Right lobe of liver (tissue), 6 donors: ENCODE results near the gene ACAD11. TPM values are rescaled to one million over a fixed set of nuclear protein-coding genes. Genes with fewer than 3 reads are reported as not detected.

Source experiments
- ATAC-seq, 4 donors: fragments of 200-7000 bp; cut with Tn5 transposase; one replicate each; pipeline ENCODE4 v1.9.1; 2020; ENCODE audit warnings: mild to moderate bottlenecking in 4 of 4, moderate library complexity in 4 of 4
- DNase-seq, 3 donors: peaks; one replicate each; pipeline ENCODE4 v3.0.0-alpha.2; 2020
- H3K27ac ChIP-seq, 3 donors: fragments of 200-600 bp; one replicate each; pipeline ENCODE4 v1.8.0; 2022
- H3K27me3 ChIP-seq, 2 donors: fragments of 200-600 bp; one replicate each; pipeline ENCODE4 v1.8.0; 2022
- H3K36me3 ChIP-seq, 4 donors: fragments of 200-600 bp; sonication (generic) in 1 of 4; one replicate each; pipeline versions ENCODE4 v1.5.1 to v1.8.0; 2017 to 2022; ENCODE audit warnings: control low read depth in 1 of 4
- H3K4me1 ChIP-seq, 4 donors: fragments of 200-600 bp; sonication (generic) in 1 of 4; one replicate each; pipeline versions ENCODE4 v1.5.1 to v1.8.0; 2017 to 2022; ENCODE audit warnings: control low read depth in 1 of 4
- H3K4me3 ChIP-seq, 3 donors: fragments of 200-600 bp; one replicate each; pipeline ENCODE4 v1.8.0; 2022
- H3K9me3 ChIP-seq, 4 donors: fragments of 200-600 bp; sonication (generic) in 1 of 4; one replicate each; pipeline versions ENCODE4 v1.5.1 to v1.8.0; 2017 to 2022; ENCODE audit warnings: control low read depth in 1 of 4
- POLR2A ChIP-seq: fragments of 450-650 bp; IDR thresholded peaks from one replicate; pipeline ENCODE4 v1.6.1; 2017; ENCODE audit warnings: antibody characterized with exemption, mild to moderate bottlenecking
- WGBS: methylation state at CpG from one replicate; pipeline ENCODE4 v1.1.6; 2018; ENCODE audit warnings: low coverage, low lambda C conversion rate; ENCODE audit not compliant: insufficient coverage; ENCODE audit errors: missing lambda C conversion rate; 5-methylcytosine and 5-hydroxymethylcytosine counted together
- intact Hi-C, 2 donors: fragments of 100-400 bp; cut with DNase I; formaldehyde crosslinking; loops; one replicate each; pipeline versions ENCODE4 v1.11.2 to v1.14.1; 2022
- total RNA-seq, 6 experiments: library from RNA; depleted of rRNA in 2 of 6; stranded (reverse); fragments of >200 nt in 2 of 6; fragmentation: NEBNext Ultra II Directional in 3 of 6; extraction: Animal tissue kit (Norgen Biotek cat#: 25700) in 3 of 6; gene quantifications; one replicate each; pipeline versions ENCODE4 v1.1.0 to v1.2.4, GENCODE V29; 2016 to 2023
- TF ChIP-seq, protein P1 (sequence below), 4 donors: fragments of 200-600 bp in 3 of 4; fragments of 450-650 bp in 1 of 4; IDR thresholded peaks; one replicate each; pipeline versions ENCODE4 v1.5.1 to v1.8.0; 2016 to 2022; ENCODE audit warnings: antibody characterized with exemption in 4 of 4, mild to moderate bottlenecking in 2 of 4
- donor health status: DM: no; HTN: yes; CAD: no.
- donor health status: DM: no; HTN: no; CAD: no.
- donor health status: DM: no; HTN: no; CAD: no.
- donor health status: DM: no; HTN: yes; CAD: no.
- donor health status: DM: no; HTN: yes; CAD: no.

ACAD11 gene
- total RNA-seq, 6 experiments from 2014 or later: 60.9 to 108 (median 94.5) TPM

DNA sequence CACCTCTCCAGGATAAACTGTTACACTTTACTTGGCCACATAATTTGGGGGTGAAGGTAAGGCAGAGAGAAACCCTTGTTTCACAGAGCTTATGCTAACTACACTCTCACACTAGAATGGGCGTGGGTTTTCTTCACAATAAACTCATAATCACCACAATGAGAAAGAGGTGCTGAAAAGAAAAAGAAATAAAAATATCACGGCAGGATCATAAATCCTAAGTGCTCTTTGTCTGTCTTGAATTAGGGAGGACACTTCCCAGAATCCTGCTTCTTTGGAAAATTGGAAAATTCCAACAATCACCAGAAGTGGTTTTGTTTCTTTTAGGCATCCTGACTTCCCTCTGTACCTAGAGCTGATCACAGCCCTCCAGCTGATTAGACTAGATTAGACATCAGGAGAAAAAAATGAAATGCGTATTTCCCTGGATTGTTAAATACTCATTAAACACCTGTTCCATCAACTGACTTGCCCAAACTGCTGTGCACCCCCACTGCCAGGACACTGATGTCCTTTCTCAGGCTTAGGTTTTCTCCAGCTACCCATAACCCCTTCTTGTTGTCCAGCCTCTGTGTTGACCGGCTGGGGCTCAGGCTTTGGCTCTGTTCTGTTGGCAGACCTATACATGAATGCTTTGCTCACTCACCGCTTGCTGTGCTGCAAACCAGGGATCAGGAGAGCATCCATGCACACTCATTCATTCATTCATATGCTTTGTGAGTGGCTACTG, 104.1 kb downstream of the ACAD11 start:
- ATAC-seq (no peak), DNase-seq (no peak)
- Histone ChIP-seq H3K4me3 (no peak overlapping the region), H3K27ac (no peak overlapping the region), H3K4me1 (no peaks in the 10 kb centered on the region), H3K27me3 (no peaks in the 10 kb centered on the region), H3K36me3 (peaks cover 0 to 27% (median 8%) of the 10 kb centered on the region in 4 donors), H3K9me3 (no peaks in the 10 kb centered on the region)
- TF ChIP-seq, protein P1, sequence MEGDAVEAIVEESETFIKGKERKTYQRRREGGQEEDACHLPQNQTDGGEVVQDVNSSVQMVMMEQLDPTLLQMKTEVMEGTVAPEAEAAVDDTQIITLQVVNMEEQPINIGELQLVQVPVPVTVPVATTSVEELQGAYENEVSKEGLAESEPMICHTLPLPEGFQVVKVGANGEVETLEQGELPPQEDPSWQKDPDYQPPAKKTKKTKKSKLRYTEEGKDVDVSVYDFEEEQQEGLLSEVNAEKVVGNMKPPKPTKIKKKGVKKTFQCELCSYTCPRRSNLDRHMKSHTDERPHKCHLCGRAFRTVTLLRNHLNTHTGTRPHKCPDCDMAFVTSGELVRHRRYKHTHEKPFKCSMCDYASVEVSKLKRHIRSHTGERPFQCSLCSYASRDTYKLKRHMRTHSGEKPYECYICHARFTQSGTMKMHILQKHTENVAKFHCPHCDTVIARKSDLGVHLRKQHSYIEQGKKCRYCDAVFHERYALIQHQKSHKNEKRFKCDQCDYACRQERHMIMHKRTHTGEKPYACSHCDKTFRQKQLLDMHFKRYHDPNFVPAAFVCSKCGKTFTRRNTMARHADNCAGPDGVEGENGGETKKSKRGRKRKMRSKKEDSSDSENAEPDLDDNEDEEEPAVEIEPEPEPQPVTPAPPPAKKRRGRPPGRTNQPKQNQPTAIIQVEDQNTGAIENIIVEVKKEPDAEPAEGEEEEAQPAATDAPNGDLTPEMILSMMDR (IDR thresholded peaks at IDR 0.05): no peak
- TF ChIP-seq POLR2A: no peak
- intact Hi-C loops: no loop called here
- WGBS: 83% methylated on average over 3 of the region's 5 CpGs

DNA sequence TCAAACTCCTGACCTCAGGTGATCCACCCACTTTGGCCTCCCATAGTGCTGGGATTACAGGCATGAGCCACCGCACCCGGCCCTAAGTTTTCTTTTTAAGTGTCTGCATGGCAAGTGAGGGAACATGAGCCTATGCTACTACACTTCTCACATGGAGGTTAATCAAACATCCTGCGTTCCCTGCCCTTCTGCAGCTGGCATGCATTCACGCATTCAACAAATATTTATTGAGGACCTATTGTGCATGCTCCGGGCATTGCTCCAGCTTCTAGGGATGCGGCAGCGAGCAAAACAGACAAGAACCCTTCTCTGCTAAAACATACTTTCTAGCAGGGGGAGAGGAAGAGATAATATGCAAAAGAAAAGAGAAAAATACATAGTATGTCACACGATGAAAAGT, 105.2 kb downstream of the ACAD11 start:
- Histone ChIP-seq H3K27ac (no peak overlapping the region), H3K36me3 (peaks cover 0 to 18% (median 8%) of the 10 kb centered on the region in 4 donors), H3K4me1 (no peaks in the 10 kb centered on the region), H3K27me3 (no peaks in the 10 kb centered on the region), H3K9me3 (no peaks in the 10 kb centered on the region), H3K4me3 (no peak overlapping the region)
- DNase-seq: peak; percentile 57 to 62 (median 61)
- 42% methylated on average over 7 of the region's 8 CpGs for WGBS
- intact Hi-C loops: no loop called here
- ATAC-seq: peak; percentile 76 to 83 (median 82)
- TF ChIP-seq, protein P1 (IDR thresholded peaks at IDR 0.05): no peak
- no peak for TF ChIP-seq POLR2A

DNA sequence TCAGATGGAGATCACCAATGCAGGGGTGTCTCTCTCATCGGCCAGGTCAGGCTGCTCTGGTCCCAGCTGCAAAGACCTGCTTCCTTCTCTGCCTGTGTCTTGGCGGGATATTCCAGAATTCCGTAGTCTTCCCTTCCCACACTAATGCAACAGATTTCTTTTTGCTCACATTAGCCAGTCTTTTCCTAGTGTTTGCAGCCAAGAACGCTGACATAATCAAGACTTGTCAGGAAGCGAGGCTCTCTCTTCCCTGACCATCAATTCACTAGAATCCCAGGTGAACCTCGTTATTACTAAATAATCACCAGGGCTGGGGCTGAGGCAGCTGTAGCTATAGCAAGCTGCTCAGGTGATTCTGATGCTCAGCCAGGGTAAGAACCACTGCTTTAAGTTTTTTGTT, 105.8 kb downstream of the ACAD11 start:
- intact Hi-C loops: no loop called here
- no peaks in the 10 kb centered on the region for H3K27me3 ChIP-seq
- no peaks in the 10 kb centered on the region for H3K9me3 ChIP-seq
- H3K4me3 ChIP-seq: no peak overlapping the region
- WGBS: 83% methylated on average over 6 of the region's 6 CpGs
- no peaks in the 10 kb centered on the region for H3K4me1 ChIP-seq
- no peak for ATAC-seq
- no peak overlapping the region for H3K27ac ChIP-seq
- peaks cover 0 to 12% (median 8%) of the 10 kb centered on the region in 4 donors for H3K36me3 ChIP-seq
- no peak for DNase-seq
- TF ChIP-seq, protein P1 (IDR thresholded peaks at IDR 0.05): no peak
- no peak for TF ChIP-seq POLR2A

DNA sequence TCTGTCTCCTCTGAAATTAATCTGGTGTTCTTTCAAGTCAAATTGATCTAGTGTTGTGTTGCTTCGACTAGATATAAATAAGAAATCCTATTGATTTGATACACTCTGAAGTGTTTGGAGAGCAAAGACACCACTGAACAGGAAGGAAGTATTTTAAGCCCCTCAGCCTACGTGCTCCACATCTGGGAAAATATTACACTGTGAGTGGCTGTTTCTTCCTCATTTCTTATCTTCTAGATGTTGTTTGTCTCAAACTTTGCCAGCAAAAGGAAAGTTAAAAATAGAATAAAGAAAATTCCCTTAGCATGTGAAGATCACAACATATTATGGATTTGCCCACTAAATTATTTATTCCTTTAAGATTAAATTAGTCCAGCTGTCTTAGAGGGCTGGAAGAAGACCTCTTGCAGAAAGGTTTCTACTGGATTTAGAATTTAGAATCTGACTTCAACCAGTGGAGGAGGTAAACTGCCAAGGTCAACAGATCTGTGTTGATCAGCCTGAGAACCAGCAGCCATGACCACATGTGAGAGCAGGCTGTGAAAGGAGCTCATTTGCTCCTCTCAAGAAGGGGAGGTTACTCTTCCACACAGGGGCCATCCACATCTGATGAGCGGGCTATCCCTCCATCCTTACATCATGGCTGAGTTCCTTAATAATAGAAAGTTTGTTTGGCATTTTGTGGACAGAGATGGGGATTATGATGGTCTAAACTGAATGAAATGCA, 108.9 kb downstream of the ACAD11 start:
- Histone ChIP-seq H3K27me3 (no peaks in the 10 kb centered on the region), H3K9me3 (no peaks in the 10 kb centered on the region), H3K4me3 (no peak overlapping the region), H3K27ac (no peak overlapping the region), H3K4me1 (no peaks in the 10 kb centered on the region), H3K36me3 (no peaks in the 10 kb centered on the region)
- intact Hi-C loops: no loop called here
- WGBS: 56% methylated on average over 3 of the region's 3 CpGs
- no peak for ATAC-seq
- TF ChIP-seq, protein P1 (IDR thresholded peaks at IDR 0.05): no peak
- TF ChIP-seq POLR2A: no peak
- DNase-seq: no peak
